NCI-H2081 treated with DMSO at 0.1 percent for 48 hours (cell line): ENCODE measurements around the gene IGF2R.
"Not testable (repeated sequence)": the region's sequence is repeated elsewhere in the genome, so short reads cannot be mapped to it uniquely, and the experiment has no call there.

Experiments
- DNase-seq: peaks from one replicate; lab custom pipeline; 2025; lab: John Stamatoyannopoulos, UW

The IGF2R gene

DNA sequence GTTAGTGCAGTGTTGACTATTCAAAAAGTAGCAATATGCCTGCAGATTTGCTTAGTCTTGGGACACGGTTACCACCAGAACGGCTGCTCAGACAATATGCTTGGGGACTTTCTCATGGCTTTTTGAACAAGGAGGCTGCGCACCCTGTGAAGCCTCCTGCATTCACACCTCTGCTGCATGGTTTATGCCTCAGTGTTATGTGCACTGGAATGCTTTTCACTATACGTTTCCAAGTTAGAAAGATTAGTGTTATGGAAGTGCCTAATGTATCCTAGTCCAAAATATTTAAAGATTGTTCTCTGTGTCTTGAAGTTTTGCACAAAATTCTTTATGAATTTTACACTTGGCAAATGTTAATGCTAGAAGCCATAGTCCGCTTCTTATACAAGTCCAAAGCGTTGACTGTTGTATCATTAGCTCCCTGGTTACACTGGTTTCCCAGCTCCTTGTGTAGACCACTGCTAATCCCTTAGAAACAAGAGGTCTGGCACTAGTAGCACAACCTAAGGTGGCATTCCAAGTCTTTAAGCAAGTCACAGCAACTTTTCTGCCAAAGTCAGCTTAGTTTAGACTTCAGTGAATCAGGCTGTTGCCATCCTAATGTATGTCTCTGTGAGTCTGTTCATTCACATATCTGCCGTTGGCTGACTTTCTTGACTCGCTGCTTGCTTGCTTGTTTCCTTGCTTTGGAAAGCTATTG is 126.4 kb downstream of the IGF2R start:
- DNase-seq, result no peak

DNA sequence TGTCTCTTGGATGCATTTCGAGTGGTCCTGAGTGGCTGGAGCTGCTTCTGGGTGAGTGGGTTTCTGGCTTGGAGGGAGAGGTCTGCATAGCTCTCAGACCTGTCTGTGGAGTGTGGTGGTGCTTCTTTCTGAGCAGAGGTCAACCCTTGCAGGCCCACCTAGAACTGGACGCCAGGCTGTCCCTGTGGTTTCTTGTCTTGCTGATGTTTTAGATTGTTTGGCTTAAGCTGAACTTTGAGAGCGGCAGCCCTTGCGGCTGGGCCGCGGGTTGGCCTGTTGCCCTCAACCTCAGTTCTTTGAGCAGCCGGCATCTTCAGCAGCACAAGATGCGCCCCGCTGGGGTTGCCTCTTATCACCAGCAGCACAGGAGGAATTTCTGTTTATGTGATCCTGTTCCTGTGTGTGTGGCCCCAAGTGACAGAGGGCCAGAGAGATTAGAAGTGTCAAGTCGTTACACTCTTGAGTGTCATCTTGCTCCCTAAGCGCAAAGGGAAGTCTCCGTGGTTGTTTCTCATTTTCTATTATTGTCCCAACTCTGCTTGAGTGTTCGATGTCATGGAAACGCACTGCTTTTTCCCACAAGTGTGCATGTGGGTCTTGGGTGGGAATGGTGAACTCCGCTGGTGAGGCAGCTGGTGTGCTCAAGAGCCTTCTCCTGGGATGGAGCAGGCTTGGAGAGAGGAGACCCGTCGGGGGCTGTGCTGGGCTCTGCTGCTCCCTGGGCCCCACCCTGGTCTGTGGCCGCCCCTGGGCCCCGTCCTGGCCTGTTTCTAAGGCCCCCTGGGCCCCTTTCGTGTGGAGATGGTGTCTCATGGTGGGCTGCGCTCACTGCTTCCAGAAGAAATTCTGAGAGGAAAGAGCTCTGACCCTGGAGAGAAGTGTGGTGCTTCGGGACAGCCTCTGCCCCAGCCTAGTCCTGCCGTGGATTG is 132.7 kb downstream of the IGF2R start:
- no peak for DNase-seq

DNA sequence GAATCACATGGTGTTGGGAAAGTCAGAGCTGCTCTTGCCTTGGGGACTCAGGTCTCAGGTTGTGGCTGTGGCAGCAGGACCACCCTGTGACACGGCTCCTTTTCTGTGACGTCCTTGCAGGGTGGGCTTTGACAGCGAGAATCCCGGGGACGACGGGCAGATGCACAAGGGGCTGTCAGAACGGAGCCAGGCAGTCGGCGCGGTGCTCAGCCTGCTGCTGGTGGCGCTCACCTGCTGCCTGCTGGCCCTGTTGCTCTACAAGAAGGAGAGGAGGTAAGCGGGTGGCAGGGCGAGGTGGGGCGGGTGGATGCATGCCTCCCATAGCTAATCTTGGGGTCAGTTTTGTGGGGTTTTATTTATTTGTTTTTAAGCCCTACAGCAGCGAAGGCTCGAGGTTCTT is 133.5 kb downstream of the IGF2R start:
- DNase-seq, result no peak

DNA sequence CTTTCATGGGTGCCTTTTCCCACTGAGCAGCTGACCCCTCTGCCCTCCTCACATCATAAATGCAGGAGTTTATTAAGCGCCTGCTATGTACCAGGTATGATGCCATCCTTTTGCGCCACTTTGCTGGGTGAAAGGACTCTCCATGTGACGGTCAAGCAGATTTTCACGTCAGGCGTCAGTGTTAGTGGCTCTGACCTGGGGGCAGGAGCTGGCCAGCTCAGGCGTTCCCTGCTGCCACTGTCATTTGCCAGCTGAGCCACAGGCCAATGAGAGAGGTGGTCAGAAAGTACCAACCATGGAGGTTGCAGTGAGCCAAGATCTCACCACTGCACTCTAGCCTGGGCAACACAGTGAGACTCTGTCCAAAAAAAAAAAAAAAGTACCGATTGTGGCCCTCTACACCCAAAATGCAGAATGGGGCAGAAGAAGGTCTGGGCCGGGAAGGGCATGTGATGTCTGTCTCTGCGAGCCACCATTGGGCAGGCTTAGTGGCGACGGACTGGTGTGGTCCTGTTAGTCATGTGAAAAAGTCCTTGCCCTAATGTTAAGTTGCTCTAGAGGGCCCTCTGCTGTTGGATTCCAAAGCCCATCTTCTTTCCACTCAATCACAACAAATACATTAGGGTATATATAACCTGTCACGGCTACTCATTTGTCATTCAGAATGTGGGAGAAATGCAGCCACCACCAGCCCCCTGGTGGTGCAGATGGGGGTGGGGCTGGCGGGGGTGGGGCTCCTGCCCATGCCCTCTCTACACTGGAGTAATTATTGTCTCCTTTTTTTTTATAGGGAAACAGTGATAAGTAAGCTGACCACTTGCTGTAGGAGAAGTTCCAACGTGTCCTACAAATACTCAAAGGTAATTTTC is 134.3 kb downstream of the IGF2R start:
- DNase-seq, result no peak

DNA sequence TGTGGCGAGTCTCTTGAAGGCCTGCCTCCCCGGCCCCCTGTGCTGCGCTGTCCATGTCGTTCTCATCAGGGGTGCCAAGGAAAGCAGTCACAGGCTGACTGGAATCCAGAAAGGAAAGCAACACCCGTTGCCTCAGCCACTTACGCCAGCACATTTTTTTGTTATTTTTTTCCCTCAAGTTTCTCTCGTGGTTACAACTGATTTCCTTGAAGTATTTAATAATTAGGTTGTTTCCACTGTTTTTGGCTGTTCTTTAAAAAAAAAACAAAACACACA is 134.9 kb downstream of the IGF2R start:
- no peak for DNase-seq

DNA sequence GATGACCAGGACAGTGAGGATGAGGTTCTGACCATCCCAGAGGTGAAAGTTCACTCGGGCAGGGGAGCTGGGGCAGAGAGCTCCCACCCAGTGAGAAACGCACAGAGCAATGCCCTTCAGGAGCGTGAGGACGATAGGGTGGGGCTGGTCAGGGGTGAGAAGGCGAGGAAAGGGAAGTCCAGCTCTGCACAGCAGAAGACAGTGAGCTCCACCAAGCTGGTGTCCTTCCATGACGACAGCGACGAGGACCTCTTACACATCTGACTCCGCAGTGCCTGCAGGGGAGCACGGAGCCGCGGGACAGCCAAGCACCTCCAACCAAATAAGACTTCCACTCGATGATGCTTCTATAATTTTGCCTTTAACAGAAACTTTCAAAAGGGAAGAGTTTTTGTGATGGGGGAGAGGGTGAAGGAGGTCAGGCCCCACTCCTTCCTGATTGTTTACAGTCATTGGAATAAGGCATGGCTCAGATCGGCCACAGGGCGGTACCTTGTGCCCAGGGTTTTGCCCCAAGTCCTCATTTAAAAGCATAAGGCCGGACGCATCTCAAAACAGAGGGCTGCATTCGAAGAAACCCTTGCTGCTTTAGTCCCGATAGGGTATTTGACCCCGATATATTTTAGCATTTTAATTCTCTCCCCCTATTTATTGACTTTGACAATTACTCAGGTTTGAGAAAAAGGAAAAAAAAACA is 136.1 kb downstream of the IGF2R start:
- no peak for DNase-seq

DNA sequence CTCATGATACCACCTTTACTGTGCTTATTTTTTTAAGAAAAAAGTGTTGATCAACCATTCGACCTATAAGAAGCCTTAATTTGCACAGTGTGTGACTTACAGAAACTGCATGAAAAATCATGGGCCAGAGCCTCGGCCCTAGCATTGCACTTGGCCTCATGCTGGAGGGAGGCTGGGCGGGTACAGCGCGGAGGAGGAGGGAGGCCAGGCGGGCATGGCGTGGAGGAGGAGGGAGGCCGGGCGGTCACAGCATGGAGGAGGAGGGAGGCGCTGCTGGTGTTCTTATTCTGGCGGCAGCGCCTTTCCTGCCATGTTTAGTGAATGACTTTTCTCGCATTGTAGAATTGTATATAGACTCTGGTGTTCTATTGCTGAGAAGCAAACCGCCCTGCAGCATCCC is 137.1 kb downstream of the IGF2R start:
- no peak for DNase-seq

DNA sequence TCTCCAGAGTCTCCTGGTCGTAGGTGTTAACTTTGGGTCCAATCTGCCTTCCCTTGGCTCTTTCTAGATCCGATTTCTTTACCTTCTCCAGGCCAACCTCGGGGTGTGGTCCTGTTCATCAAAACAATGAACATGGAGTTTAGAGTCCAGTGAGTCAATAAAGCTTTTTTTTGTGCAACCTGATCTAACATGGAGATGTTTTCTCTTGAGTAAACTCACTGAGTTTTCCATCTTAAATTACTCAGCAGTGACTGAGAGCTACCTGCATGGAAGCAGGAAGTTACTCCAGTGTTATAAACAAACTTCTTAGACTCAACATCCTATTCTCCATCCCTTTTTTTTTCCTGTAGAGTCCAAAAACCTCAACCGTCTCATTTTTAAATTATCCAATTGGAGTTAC is 137.8 kb downstream of the IGF2R start:
- no peak for DNase-seq

DNA sequence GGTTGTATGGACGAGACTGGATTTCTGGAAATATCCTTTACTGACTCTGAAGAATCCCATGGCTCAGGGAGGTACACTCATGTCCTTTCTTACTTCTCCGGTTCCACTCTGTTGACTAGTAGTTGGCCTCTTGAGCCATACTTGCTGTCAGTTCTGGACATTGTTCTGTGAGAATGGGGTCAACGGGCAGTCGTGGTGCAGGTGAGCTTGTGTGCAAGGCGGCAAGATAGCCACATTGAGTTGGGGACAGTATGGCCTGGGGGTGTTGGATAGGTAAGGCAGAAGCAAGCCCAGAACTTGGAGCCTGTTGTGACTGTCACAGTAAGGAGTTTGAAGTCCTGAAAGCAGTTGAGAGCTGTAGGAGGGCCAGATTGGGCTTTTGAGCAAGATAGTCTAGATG is 139.2 kb downstream of the IGF2R start:
- no peak for DNase-seq

DNA sequence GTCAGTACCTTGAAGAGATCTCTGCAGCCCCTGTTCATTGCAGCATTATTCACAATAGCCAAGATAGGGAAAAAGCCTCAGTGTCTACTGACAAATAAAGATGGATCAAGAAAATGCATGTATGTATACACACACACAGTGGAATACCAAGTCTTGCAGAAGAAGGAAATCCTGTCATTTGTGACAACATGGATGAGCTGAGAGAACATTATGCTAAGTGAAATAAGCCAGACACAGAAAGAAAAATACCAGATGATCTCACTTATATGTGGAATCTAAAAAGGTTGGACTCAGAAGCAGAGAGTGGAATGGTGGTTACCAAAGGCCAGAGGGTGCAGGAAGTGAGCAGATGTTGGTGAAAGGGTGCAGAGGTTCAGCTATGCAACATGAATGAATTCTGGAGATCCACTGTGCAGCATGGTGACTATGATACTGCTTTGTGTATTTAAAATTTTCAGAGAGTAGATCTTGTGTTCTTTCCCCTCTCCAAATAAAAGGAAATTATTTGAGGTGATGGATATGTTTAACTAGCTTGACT is 141.8 kb downstream of the IGF2R start:
- DNase-seq, result no peak

DNA sequence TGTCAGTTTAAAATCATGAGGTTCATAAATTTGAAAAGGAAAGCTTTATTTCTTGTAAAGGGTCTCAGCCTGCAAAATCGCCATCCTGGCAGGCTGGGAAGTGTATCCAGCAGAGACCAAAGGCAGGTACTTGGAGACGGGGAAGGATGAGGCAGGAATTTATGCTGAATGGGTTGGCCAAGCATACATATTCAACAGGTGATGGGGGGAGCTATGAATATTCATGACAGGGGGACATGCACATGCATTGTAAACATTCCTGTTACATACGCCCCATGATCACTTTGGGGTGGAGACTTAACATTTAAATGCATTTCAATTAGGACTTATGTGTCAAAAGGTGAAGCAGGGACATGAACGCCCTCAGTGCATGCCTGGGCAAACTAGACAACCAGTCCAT is 142.9 kb downstream of the IGF2R start:
- DNase-seq, result no peak

DNA sequence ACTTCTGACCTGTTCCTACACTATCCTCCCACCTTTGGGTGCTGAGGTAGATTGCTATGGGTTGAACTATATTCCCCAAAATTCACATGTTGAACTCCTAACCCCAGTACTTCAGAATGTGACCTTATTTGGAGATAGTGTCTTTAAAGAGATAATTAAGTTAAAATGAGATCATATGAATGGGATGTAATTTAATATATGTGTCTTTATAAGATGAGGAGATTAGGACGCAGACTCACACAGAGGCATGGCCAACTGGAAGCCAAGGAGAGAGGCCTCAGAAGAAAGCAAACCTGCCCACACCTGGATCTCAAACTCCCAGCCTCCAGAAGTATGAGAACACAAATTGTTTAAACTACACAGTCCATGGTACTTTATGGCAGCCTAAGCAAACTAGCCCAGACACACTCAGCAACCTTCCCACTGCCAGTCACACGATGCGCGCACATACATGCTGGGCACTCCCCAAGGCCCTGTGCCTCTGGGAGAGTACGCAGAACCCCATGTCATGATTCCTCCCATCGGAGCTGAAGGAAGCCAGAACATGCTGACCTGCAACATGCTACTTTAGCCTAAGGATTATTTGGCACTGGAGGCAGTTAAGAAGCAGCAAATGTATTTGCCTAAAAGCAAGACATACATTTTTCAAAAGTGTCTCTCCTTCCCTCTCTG is 143.9 kb downstream of the IGF2R start:
- DNase-seq, result no peak

DNA sequence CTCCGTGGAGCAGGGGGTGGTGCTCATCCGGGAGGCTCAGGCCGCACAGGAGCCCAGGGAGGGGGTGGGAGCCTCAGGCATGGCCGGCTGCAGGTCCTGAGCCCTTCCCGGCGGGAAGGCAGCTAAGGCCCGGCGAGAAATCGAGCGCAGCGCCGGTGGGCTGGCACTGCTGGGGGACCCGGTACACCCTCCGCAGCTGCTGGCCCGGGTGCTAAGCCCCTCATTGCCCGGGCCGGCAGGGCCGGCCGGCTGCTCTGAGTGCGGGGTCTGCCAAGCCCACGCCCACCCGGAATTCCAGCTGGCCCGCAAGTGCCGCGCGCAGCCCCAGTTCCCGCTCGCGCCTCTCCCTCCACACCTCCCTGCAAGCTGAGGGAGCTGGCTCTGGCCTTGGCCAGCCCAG is 145.7 kb downstream of the IGF2R start:
- not testable (repeated sequence) for DNase-seq

DNA sequence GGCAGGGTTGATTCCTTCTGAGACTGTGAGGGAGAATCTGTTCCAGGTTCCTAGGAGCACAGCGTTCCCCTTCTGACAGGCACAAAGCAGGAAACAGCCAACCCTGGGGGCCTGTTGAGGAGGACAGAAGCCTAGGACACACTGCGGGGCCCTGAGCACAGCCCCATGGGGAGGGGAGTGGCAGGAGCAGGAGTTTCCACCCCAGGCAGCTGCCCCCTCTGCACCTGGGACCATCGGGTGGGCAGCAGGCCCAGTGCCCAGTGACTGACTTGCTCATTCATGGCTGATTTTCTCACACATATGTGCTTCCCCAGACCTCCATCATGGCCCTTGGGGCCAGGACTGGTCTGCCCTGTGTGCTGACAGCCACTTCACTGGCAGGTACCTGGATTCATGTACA is 146.5 kb downstream of the IGF2R start:
- DNase-seq, result no peak

DNA sequence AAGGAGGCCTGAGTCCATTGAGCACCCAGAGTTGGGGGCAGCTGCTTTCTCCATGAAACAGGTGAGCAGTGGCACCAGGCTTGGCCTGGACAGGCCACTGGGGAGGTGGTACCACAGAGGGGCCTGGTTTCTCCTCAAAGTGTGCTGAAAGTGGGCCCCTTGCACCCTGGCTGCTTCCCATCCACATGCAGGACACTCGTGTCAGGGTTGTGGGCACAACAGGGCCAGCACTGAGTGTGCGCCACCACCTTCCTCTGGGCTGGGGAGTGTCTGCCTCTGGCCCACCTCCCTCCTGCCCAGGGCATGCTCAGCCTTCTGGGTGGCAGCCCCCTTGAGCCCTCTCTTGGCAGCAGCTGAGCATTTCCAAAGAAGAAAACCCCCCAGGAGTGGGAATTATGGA is 147.5 kb downstream of the IGF2R start:
- DNase-seq, result no peak

DNA sequence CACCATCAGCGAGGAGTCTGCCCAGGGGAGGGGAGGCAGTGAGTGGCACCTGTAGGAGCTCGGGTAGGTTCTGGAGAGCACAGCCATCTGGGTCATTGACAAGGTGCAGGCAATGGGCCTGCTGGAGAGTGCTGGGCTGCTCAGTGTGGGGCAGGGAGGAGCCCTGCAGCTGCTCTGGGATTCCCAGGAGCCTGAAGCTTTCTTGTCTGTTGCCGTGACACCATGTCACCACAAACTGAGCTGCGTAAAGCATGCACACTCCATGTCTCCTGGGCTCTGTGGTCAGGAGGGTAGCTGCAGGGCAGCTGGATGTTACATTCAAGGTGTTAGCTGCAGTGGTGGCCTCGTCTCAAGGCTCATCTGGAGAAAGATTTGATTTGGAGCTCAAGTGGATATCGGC is 148.3 kb downstream of the IGF2R start:
- no peak for DNase-seq

DNA sequence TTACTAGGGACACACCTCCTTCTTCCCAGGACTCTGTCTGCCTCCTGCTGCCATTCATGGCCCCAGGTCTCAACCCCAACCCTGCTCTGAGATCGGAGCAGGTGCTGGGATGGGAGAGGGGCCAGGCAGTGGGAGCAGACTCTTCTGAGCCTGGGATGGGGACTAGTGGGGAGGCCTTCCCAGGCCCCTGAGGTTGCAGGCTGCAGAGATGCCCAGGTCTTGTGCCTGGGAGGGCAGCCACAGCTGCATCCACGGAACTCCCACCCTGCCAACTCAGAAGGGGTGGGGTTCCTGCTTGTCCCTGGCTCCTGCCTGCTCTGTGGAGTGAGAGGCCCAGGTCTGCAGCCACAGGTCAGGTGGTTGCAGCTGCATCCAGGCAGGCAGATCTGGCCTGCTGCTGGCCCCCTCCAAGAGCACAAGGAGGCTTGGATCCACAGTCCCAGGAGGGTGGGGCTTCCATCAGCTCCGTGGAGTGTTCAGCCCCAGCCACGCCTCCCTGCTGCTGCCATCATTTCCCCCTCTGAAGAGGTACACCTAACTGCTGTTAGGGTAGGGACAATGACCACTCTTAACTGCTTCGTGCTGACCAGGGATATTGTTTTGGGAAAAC is 149.8 kb downstream of the IGF2R start:
- DNase-seq, result no peak

DNA sequence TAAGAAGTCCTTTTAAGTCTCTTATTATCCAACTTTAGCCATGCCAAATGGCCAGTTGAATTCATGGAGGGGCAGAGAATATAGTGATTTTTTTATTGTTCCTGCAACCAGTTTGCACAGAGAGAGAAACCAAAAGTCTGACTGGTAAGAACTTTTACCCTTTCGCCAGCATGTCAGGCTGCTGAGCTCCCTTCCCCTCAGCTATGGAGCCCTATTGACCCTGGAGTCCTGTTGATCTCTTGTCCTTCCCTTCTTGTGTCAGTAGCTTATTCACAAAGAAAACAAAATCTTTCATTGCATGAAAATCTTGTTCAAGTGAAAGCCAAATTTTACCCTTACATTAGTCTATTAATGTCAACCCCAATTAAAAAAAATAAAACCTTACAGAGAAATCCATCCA is 151.2 kb downstream of the IGF2R start:
- DNase-seq, result no peak

DNA sequence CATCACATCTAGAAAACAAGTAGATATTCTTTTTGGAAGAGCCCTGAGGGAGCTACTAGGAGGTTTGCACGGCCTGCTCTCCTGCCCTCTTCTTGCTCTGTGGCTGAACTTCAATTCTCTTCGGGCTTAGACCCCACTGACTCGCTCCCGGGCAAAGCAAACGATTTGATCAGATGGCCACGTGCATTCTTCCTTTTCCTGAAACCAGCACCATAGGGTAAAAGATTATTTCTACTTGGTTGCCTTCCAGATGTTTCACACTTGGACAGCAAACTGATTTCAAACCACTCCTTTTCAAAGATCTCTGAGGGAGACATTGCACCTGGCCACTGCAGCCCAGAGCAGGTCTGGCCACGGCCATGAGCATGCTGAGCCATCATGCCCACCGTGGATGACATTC is 152.7 kb downstream of the IGF2R start, which contains the start of gene SLC22A1:
TSS of gene SLC22A1 (plus strand) at position 258 of the 400 bp plus-strand sequence. CDS start at position 379, 121 bp downstream.
- DNase-seq, result no peak

DNA sequence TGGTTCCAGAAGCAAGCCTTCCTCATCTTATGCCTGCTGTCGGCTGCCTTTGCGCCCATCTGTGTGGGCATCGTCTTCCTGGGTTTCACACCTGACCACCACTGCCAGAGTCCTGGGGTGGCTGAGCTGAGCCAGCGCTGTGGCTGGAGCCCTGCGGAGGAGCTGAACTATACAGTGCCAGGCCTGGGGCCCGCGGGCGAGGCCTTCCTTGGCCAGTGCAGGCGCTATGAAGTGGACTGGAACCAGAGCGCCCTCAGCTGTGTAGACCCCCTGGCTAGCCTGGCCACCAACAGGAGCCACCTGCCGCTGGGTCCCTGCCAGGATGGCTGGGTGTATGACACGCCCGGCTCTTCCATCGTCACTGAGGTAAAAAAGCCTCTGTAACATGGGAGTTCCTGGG is 153.1 kb downstream of the IGF2R start:
- DNase-seq, result no peak

DNA sequence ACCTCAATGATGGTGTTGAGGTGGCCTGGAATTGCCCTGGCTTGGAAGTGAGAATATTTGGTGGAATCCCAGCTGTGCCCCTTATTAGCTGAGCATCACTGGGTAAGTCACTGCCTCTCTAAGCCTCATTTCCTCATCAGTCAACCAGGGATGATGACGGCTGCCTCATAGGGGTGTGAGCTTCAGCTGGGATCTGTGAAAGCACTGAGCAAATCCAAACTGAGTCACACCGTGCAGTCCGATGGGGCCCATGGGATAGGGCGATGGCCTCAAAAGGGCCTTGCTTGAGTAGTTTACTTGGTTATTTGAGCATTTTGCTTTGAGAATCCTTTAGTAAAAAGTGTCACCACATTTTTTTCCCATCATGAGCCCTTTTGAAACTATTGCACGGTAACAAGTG is 153.9 kb downstream of the IGF2R start:
- DNase-seq, result no peak
